ENCODE measurements around the gene ILF2.
"Not testable (repeated sequence)": the region's sequence is repeated elsewhere in the genome, so short reads cannot be mapped to it uniquely, and the experiment has no call there.

ILF2 gene

GRCh38 chr1:153643100-153643499, 27.7 kb downstream of the ILF2 start:
- Histone ChIP-seq H3K9me3 (no peaks in the 10 kb centered on the region), H3K27me3 (no peaks in the 10 kb centered on the region), H3K36me3 (peaks cover 89% of the 10 kb centered on the region), H3K4me1 (no peaks in the 10 kb centered on the region), H3K4me3 (ENCODE audit: low read depth, low read length) (no peak overlapping the region)
- no peak for DNase-seq
- TF ChIP-seq CTCF (IDR thresholded peaks at IDR 0.05; ENCODE audit: low read depth, low read length): no peak

GRCh38 chr1:153642161-153642560, 28.6 kb downstream of the ILF2 start:
- Histone ChIP-seq H3K4me1 (no peaks in the 10 kb centered on the region), H3K4me3 (ENCODE audit: low read depth, low read length) (no peak overlapping the region), H3K27me3 (no peaks in the 10 kb centered on the region), H3K36me3 (peaks cover 98% of the 10 kb centered on the region), H3K9me3 (no peaks in the 10 kb centered on the region)
- no peak for DNase-seq
- no peak for TF ChIP-seq CTCF (IDR thresholded peaks at IDR 0.05; ENCODE audit: low read depth, low read length)

- H3K36me3 ChIP-seq: peaks cover 99% of the 10 kb centered on the region
- no peaks in the 10 kb centered on the region for H3K9me3 ChIP-seq
- H3K27me3 ChIP-seq: no peaks in the 10 kb centered on the region
These were observed 29.9 kb downstream of the ILF2 start for GRCh38 chr1:153640861-153641260.

GRCh38 chr1:153640213-153640612, 30.6 kb downstream of the ILF2 start:
- not testable (repeated sequence) for H3K9me3 ChIP-seq; DNase-seq; H3K4me3 ChIP-seq (ENCODE audit: low read depth, low read length); H3K4me1 ChIP-seq; H3K27me3 ChIP-seq
- peaks cover 98% of the 10 kb centered on the region for H3K36me3 ChIP-seq

More at GRCh38 chr1:153640861-153641260, 29.9 kb downstream of the ILF2 start:
- Histone ChIP-seq H3K4me1 (no peaks in the 10 kb centered on the region), H3K4me3 (ENCODE audit: low read depth, low read length) (no peak overlapping the region)
- TF ChIP-seq CTCF (IDR thresholded peaks at IDR 0.05; ENCODE audit: low read depth, low read length): no peak
- DNase-seq: no peak

- no peak overlapping the region for H3K4me3 ChIP-seq (ENCODE audit: low read depth, low read length)
- DNase-seq: no peak
- no peaks in the 10 kb centered on the region for H3K9me3 ChIP-seq
- peaks cover 92% of the 10 kb centered on the region for H3K36me3 ChIP-seq
- no peak for TF ChIP-seq CTCF (IDR thresholded peaks at IDR 0.05; ENCODE audit: low read depth, low read length)
- H3K27me3 ChIP-seq: no peaks in the 10 kb centered on the region
- no peaks in the 10 kb centered on the region for H3K4me1 ChIP-seq
These were observed 31.5 kb downstream of the ILF2 start for GRCh38 chr1:153639280-153639679.

GRCh38 chr1:153638261-153638660, 32.5 kb downstream of the ILF2 start:
- H3K4me3 ChIP-seq (ENCODE audit: low read depth, low read length): no peak overlapping the region
- peaks cover 84% of the 10 kb centered on the region for H3K36me3 ChIP-seq
- H3K27me3 ChIP-seq: no peaks in the 10 kb centered on the region
- no peaks in the 10 kb centered on the region for H3K9me3 ChIP-seq
- no peaks in the 10 kb centered on the region for H3K4me1 ChIP-seq
- TF ChIP-seq CTCF (IDR thresholded peaks at IDR 0.05; ENCODE audit: low read depth, low read length): no peak
- no peak for DNase-seq

- no peak overlapping the region for H3K4me3 ChIP-seq (ENCODE audit: low read depth, low read length)
- H3K4me1 ChIP-seq: no peaks in the 10 kb centered on the region
- H3K36me3 ChIP-seq: peaks cover 65% of the 10 kb centered on the region
- H3K9me3 ChIP-seq: no peaks in the 10 kb centered on the region
- H3K27me3 ChIP-seq: no peaks in the 10 kb centered on the region
- DNase-seq: no peak
- TF ChIP-seq CTCF (IDR thresholded peaks at IDR 0.05; ENCODE audit: low read depth, low read length): no peak
These were observed 34.5 kb downstream of the ILF2 start for GRCh38 chr1:153636312-153636711.

Measured in BE2C (cell line).